A549 (cell line): Measurements from ENCODE around the gene EIF1AD. TPM values are rescaled to one million over a fixed set of nuclear protein-coding genes. Genes with fewer than 3 reads are reported as not detected.

Experiments
- ATAC-seq, 2 experiments: fragments of 200-7000 bp in 1 of 2; fragments of >200 bp in 1 of 2; cut with Nextera tagmentation in 1 of 2; cut with Tn5 transposase in 1 of 2; 3 replicates each; pipeline versions ENCODE4 v1.8.0 to v1.9.1; 2018 to 2020; ENCODE audit warnings: mild to moderate bottlenecking in 1 of 2, moderate library complexity in 1 of 2
- CTCF ChIA-PET: fragments of 300-600 bp; sonication (Branson Sonifier 250); formaldehyde crosslinking; extraction: SDS; loops from one replicate; lab custom pipeline; 2021; ENCODE audit warnings: antibody characterized with exemption, inconsistent platforms; lab: Yijun Ruan, JAX
- POLR2A ChIA-PET: fragments of 350-600 bp; formaldehyde crosslinking; extraction: SDS; loops from one replicate; lab custom pipeline; 2021; ENCODE audit warnings: antibody characterized with exemption, inconsistent platforms; lab: Yijun Ruan, JAX
- DNase-seq, 2 experiments: peaks; one replicate each; pipeline versions ENCODE4 v3.0.0 to v3.0.0-alpha.2; 2011 to 2016; ENCODE audit warnings: low read depth in 1 of 2, low spot score in 1 of 2
- FAIRE-seq: peaks from 2 replicates; lab custom pipeline; 2011; peaks lifted over from hg19 to GRCh38; lab: Jason Lieb, UNC
- H3K27ac ChIP-seq, 2 experiments: fragments of >200 bp; sonication (Bioruptor Twin); formaldehyde crosslinking; 3 replicates each; pipeline ENCODE4 v1.5.1; 2016 to 2017
- H3K4me1 ChIP-seq: fragments of >200 bp; sonication (Bioruptor Twin); formaldehyde crosslinking; 3 replicates; pipeline ENCODE4 v1.6.1; 2016
- H3K4me2 ChIP-seq: fragments of >200 bp; sonication (Bioruptor Twin); formaldehyde crosslinking; 3 replicates; pipeline ENCODE4 v1.6.1; 2016
- H3K4me3 ChIP-seq: fragments of >200 bp; sonication (Bioruptor Twin); formaldehyde crosslinking; 3 replicates; pipeline ENCODE4 v1.5.1; 2016
- H3K9me3 ChIP-seq: fragments of >200 bp; sonication (Bioruptor Twin); formaldehyde crosslinking; 3 replicates; pipeline ENCODE4 v1.6.1; 2016
- CBX2 ChIP-seq: fragments of 200-600 bp; sonication (generic); IDR thresholded peaks from 2 replicates; pipeline ENCODE4 v1.6.1; 2016; ENCODE audit warnings: low read depth, mild to moderate bottlenecking, borderline replicate concordance
- CEBPB ChIP-seq, 2 experiments: fragments of >200 bp in 1 of 2; sonication (Bioruptor Twin) in 1 of 2; formaldehyde crosslinking in 1 of 2; IDR thresholded peaks; 2 replicates each; pipeline ENCODE4 v1.6.1; 2012 to 2016
- CHD2 ChIP-seq: fragments of 150-350 bp; IDR thresholded peaks from 2 replicates; pipeline ENCODE4 v1.6.1; 2014; ENCODE audit warnings: low read length; ENCODE audit not compliant: partially characterized antibody
- EHF ChIP-seq: fragments of 250-450 bp; sonication (Bioruptor Pico); IDR thresholded peaks from 2 replicates; pipeline ENCODE4 v1.5.0; 2020; ENCODE audit warnings: mild to moderate bottlenecking
- EHMT2 ChIP-seq: fragments of 200-600 bp; sonication (generic); IDR thresholded peaks from 2 replicates; pipeline ENCODE4 v1.6.1; 2016; ENCODE audit warnings: antibody characterized with exemption, low read depth, mild to moderate bottlenecking, moderate library complexity
- ELK1 ChIP-seq: fragments of 150-350 bp; IDR thresholded peaks from 2 replicates; pipeline ENCODE4 v1.6.1; 2014; ENCODE audit warnings: low read depth, mild to moderate bottlenecking, low read length
- ESRRA ChIP-seq: fragments of 150-350 bp; IDR thresholded peaks from 2 replicates; pipeline ENCODE4 v1.6.1; 2014; ENCODE audit warnings: mild to moderate bottlenecking, low read length, borderline replicate concordance
- FOXS1 ChIP-seq: fragments of 250-450 bp; sonication (Bioruptor Pico); IDR thresholded peaks from 2 replicates; pipeline ENCODE4 v1.5.0; 2020; ENCODE audit warnings: mild to moderate bottlenecking, moderate library complexity
- GATA3 ChIP-seq: IDR thresholded peaks from 2 replicates; pipeline ENCODE4 v1.6.1; 2012; ENCODE audit warnings: borderline replicate concordance
- HEYL ChIP-seq: fragments of 250-450 bp; sonication (Bioruptor Pico); IDR thresholded peaks from 2 replicates; pipeline ENCODE4 v1.8.0; 2021; ENCODE audit warnings: mild to moderate bottlenecking, moderate library complexity
- HOXA7 ChIP-seq: fragments of 250-450 bp; sonication (Bioruptor Pico); IDR thresholded peaks from 2 replicates; pipeline ENCODE4 v1.5.0; 2020; ENCODE audit warnings: mild to moderate bottlenecking, moderate library complexity
- KDM1A ChIP-seq: fragments of 200-600 bp; sonication (generic); IDR thresholded peaks from 2 replicates; pipeline ENCODE4 v1.6.1; 2016; ENCODE audit warnings: low read depth, mild to moderate bottlenecking
- KDM5A ChIP-seq: fragments of 200-600 bp; sonication (generic); IDR thresholded peaks from 2 replicates; pipeline ENCODE4 v1.6.1; 2016; ENCODE audit warnings: antibody characterized with exemption, mild to moderate bottlenecking
- NFE2L2 ChIP-seq: fragments of 150-350 bp; conservative IDR thresholded peaks from 2 replicates; pipeline ENCODE4 v1.6.1; 2014; ENCODE audit warnings: low read length
- NPAS2 ChIP-seq: fragments of 250-450 bp; sonication (Bioruptor Pico); IDR thresholded peaks from 2 replicates; pipeline ENCODE4 v1.8.0; 2022; ENCODE audit warnings: mild to moderate bottlenecking, moderate library complexity, borderline replicate concordance
- PHF8 ChIP-seq: fragments of 200-600 bp; sonication (generic); IDR thresholded peaks from 2 replicates; pipeline ENCODE4 v1.6.1; 2016; ENCODE audit warnings: low read depth, mild to moderate bottlenecking, antibody characterized with exemption, moderate library complexity, borderline replicate concordance
- POLR2AphosphoS2 ChIP-seq: conservative IDR thresholded peaks from 2 replicates; pipeline ENCODE4 v1.6.1; 2012; ENCODE audit warnings: low read length, improper control_type of control experiment, inconsistent platforms
- RFX5 ChIP-seq: fragments of 450-650 bp; IDR thresholded peaks from 2 replicates; pipeline ENCODE4 v1.7.1; 2014; ENCODE audit warnings: antibody characterized with exemption, mild to moderate bottlenecking, moderate library complexity
- RNF2 ChIP-seq: fragments of 200-600 bp; sonication (generic); IDR thresholded peaks from 2 replicates; pipeline ENCODE4 v1.6.1; 2016; ENCODE audit warnings: low read depth, mild to moderate bottlenecking, antibody characterized with exemption, moderate library complexity, borderline replicate concordance
- ZFP36 ChIP-seq: fragments of 450-650 bp; IDR thresholded peaks from 2 replicates; pipeline ENCODE4 v1.6.1; 2014; ENCODE audit warnings: borderline replicate concordance; ENCODE audit not compliant: partially characterized antibody
- ZNF302 ChIP-seq: fragments of 250-450 bp; sonication (Bioruptor Pico); IDR thresholded peaks from 2 replicates; pipeline ENCODE4 v1.9.0; 2021; ENCODE audit warnings: inconsistent platforms, mild to moderate bottlenecking, moderate library complexity
- WGBS: methylation state at CpG from one replicate; pipeline ENCODE4 v1.1.6; 2017; ENCODE audit errors: missing lambda C conversion rate; 5-methylcytosine and 5-hydroxymethylcytosine counted together
- polyA plus RNA-seq, 4 experiments: library from polyadenylated mRNA; depleted of rRNA in 3 of 4; stranded (reverse); fragments of >200 nt; fragmentation: RNase III in 1 of 4; extraction: RNeasy Plus Mini Kit Qiagen cat#74134 plus additional on column Dnase treatment in 1 of 4; gene quantifications; 2 replicates in 3 of 4; 3 replicates in 1 of 4; pipeline ENCODE4 v1.2.3, GENCODE V29; 2011 to 2017
- TF ChIP-seq, protein P1 (sequence below): fragments of 250-450 bp; sonication (Bioruptor Pico); IDR thresholded peaks from 2 replicates; pipeline ENCODE4 v1.5.0; 2021; ENCODE audit warnings: mild to moderate bottlenecking, moderate library complexity, borderline replicate concordance
- TF ChIP-seq, protein P2 (sequence below): IDR thresholded peaks from 2 replicates; pipeline ENCODE4 v1.6.1; 2012
- TF ChIP-seq, protein P3 (sequence below): fragments of 200-600 bp; sonication (generic); IDR thresholded peaks from 2 replicates; pipeline ENCODE4 v1.6.1; 2016; ENCODE audit warnings: antibody characterized with exemption, mild to moderate bottlenecking, moderate library complexity

Gene EIF1AD
- polyA plus RNA-seq, 2 of the 4 experiments (the other 2 are of a cell fraction) = 38.6 to 41.0 TPM

GRCh38 chr11:65965986-65966762, 35.8 kb downstream of the EIF1AD start:
- no peak for TF ChIP-seq ESRRA
- no peak for TF ChIP-seq EHMT2
- no peak for TF ChIP-seq RFX5
- no peak for TF ChIP-seq RNF2
- no peak for TF ChIP-seq CEBPB (IDR thresholded peaks at IDR 0.05)
- TF ChIP-seq POLR2AphosphoS2 = no peak
- TF ChIP-seq HEYL (CRISPR knock-in tag) = no peak
- TF ChIP-seq CBX2 = no peak
- no peak for TF ChIP-seq PHF8
- TF ChIP-seq NPAS2 = no peak
- TF ChIP-seq, all 56 proteins: peak for 0
- POLR2A ChIA-PET = no interaction called here
- H3K9me3 ChIP-seq = no peaks in the 10 kb centered on the region
- peaks cover 12% of the 10 kb centered on the region; the same call in 2 of the 3 replicates for H3K4me1 ChIP-seq
- no peak overlapping the region for H3K27ac ChIP-seq
- WGBS = 93% methylated on average over 36 of the region's 36 CpGs
- no peak overlapping the region for H3K4me3 ChIP-seq
- no peak for FAIRE-seq
- no peak for ATAC-seq
- H3K4me2 ChIP-seq = no peak overlapping the region
- no peak for DNase-seq
- CTCF ChIA-PET = interaction anchor here (0.7 to 6.3 kb wide), 5 partner anchors 11 to 122 kb away, joined by 3 to 35 read pairs (median 3); partner anchors contain the start of gene FIBP

- FAIRE-seq (no peak), DNase-seq (no peak), ATAC-seq (no peak)
- TF ChIP-seq NFE2L2 (no peak), ZFP36 (no peak), ZNF302 (no peak), FOXS1 (CRISPR knock-in tag) (no peak), RNF2 (no peak), EHF (CRISPR knock-in tag) (no peak), CHD2 (no peak), ELK1 (no peak), HOXA7 (CRISPR knock-in tag) (no peak), KDM1A (no peak), NPAS2 (no peak), KDM5A (no peak), GATA3 (no peak), CBX2 (no peak), CEBPB (IDR thresholded peaks at IDR 0.05) (no peak), RFX5 (no peak)
- TF ChIP-seq, protein P1, sequence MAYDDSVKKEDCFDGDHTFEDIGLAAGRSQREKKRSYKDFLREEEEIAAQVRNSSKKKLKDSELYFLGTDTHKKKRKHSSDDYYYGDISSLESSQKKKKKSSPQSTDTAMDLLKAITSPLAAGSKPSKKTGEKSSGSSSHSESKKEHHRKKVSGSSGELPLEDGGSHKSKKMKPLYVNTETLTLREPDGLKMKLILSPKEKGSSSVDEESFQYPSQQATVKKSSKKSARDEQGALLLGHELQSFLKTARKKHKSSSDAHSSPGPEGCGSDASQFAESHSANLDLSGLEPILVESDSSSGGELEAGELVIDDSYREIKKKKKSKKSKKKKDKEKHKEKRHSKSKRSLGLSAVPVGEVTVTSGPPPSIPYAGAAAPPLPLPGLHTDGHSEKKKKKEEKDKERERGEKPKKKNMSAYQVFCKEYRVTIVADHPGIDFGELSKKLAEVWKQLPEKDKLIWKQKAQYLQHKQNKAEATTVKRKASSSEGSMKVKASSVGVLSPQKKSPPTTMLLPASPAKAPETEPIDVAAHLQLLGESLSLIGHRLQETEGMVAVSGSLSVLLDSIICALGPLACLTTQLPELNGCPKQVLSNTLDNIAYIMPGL (CRISPR knock-in tag) = no peak
- TF ChIP-seq, protein P2, sequence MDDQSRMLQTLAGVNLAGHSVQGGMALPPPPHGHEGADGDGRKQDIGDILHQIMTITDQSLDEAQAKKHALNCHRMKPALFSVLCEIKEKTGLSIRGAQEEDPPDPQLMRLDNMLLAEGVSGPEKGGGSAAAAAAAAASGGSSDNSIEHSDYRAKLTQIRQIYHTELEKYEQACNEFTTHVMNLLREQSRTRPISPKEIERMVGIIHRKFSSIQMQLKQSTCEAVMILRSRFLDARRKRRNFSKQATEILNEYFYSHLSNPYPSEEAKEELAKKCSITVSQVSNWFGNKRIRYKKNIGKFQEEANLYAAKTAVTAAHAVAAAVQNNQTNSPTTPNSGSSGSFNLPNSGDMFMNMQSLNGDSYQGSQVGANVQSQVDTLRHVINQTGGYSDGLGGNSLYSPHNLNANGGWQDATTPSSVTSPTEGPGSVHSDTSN = no peak
- TF ChIP-seq, protein P3, sequence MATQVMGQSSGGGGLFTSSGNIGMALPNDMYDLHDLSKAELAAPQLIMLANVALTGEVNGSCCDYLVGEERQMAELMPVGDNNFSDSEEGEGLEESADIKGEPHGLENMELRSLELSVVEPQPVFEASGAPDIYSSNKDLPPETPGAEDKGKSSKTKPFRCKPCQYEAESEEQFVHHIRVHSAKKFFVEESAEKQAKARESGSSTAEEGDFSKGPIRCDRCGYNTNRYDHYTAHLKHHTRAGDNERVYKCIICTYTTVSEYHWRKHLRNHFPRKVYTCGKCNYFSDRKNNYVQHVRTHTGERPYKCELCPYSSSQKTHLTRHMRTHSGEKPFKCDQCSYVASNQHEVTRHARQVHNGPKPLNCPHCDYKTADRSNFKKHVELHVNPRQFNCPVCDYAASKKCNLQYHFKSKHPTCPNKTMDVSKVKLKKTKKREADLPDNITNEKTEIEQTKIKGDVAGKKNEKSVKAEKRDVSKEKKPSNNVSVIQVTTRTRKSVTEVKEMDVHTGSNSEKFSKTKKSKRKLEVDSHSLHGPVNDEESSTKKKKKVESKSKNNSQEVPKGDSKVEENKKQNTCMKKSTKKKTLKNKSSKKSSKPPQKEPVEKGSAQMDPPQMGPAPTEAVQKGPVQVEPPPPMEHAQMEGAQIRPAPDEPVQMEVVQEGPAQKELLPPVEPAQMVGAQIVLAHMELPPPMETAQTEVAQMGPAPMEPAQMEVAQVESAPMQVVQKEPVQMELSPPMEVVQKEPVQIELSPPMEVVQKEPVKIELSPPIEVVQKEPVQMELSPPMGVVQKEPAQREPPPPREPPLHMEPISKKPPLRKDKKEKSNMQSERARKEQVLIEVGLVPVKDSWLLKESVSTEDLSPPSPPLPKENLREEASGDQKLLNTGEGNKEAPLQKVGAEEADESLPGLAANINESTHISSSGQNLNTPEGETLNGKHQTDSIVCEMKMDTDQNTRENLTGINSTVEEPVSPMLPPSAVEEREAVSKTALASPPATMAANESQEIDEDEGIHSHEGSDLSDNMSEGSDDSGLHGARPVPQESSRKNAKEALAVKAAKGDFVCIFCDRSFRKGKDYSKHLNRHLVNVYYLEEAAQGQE = no peak
- Histone ChIP-seq H3K27ac (no peak overlapping the region), H3K4me2 (no peak overlapping the region), H3K4me3 (no peak overlapping the region), H3K4me1 (peaks cover 12% of the 10 kb centered on the region; the same call in 2 of the 3 replicates), H3K9me3 (no peaks in the 10 kb centered on the region)
- ChIA-PET CTCF (interaction anchor here (1.3 to 6.3 kb wide), 3 partner anchors 23 to 80 kb away, joined by 4 to 35 read pairs (median 15); no protein-coding TSS in a partner anchor), POLR2A (interaction anchor here (0.6 kb wide), 1 partner anchor 66 kb away, joined by 3 read pairs; no protein-coding TSS in a partner anchor)
- 81% methylated on average over 10 of the region's 10 CpGs for WGBS
Observed at GRCh38 chr11:65964906-65965305, 37.1 kb downstream of the EIF1AD start.
